HT-29 (cell line): Measurements from ENCODE around the gene PHKG2. TPM values are rescaled to one million over a fixed set of nuclear protein-coding genes. Genes with fewer than 3 reads are reported as not detected.
"Not testable (repeated sequence)": the region's sequence is repeated elsewhere in the genome, so short reads cannot be mapped to it uniquely, and the experiment has no call there.

Source experiments
- DNase-seq: peaks from one replicate; pipeline ENCODE4 v3.0.0-alpha.2; 2015; ENCODE audit warnings: low spot score
- total RNA-seq: library from RNA; depleted of rRNA; stranded (reverse); fragments of >200 nt; shearing (Covaris generic); gene quantifications from 2 replicates; pipeline ENCODE4 v1.2.3, GENCODE V29; 2014; rRNA removed

Gene PHKG2
- 58.3 and 69.5 TPM in 2 replicates for total RNA-seq

DNA sequence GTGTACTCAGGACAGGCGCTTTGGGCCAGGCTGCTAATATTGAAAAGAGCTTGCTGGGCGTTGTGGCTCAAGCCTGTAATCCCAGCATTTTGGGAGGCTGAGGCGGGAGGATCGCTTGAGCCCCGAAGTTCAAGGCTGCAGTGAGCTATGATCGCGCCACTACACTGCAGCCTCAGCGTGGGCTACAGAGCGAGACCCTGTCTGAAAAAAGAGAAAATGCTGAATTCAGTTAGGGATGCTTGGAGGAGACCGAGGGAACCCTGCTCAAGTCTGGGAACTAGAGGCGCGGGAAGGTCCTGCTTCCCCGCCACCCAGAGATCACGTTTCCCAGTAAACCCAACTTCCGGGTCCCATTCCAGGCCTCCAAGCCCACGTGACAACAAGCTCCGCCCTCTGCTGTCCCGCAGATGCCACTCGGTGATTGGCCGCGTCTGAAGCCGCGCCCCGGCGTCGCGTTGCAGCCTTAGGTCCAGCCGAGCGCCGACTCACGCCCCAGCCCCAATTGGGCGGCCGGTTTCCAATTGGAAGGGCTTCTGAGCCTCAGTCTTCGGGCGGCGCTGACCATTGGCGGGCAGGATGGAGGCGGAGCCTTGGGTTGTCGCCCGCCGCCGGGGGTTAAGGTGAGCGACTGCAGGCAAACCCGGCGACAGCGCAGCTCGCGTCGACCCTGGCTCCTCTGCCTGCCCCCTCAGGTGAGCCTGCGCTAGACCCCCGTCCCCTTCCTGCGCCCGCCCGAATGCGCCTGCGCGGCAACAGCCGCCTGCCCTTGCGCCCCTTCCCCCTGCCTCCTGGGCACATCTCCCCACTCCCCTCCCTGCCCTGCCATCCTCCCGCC lies at the start of gene PHKG2:
Gene PHKG2, plus strand, starts transcription at position 627 of the 835 bp plus-strand sequence. CDS start 396 bp downstream, outside the sequence.
- DNase-seq = peak; percentile 99

DNA sequence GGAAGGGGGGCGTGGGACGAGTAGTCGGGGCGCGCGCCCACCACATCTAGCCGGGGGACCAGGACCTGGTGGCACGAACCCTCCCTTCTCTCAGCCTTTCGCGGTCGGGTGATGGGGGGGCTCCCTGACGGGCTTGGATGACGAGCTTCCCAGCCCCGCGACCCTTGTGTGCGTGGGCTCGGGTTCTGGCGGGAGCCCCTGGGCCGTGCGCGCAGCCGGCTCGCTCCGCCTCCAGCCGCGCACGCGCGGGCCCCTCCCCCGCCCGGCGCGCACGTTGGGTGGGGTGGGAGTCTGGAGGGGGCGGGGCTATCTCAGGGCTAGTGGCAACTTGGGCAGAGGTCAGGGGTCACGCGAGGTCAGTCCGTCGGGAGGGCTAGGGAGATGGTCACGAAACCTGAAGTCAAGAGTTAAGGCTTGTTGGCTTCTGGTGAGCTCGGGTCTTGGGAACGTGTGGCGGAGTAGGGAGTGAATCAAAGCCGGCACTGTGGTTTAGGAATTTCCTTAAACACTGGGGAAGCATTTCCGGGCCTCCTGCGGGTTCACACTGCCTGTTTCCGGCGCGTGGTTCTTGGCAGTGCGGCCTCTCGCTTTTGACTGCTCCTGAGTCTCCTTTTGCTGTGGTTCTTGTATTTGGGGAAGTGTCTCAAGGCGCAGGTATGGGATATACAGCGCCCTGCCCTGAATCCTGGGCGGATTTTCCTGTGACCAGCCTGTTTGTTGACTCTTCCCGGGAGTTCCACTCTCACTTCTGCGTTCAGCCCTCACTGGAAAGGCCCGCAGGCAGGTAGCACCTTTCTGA lies 49.2 kb upstream of the PHKG2 start, which contains the start of gene SRCAP:
Gene SRCAP, plus strand, starts transcription at position 356 of the 799 bp plus-strand sequence. CDS start 1,654 bp downstream, outside the sequence.
- peak; percentile 86 for DNase-seq

GRCh38 chr16:30699615-30700099 lies 48.6 kb upstream of the PHKG2 start:
- DNase-seq = no peak

- no peak for DNase-seq
These were observed 47.7 kb upstream of the PHKG2 start for GRCh38 chr16:30700491-30700890.

DNA sequence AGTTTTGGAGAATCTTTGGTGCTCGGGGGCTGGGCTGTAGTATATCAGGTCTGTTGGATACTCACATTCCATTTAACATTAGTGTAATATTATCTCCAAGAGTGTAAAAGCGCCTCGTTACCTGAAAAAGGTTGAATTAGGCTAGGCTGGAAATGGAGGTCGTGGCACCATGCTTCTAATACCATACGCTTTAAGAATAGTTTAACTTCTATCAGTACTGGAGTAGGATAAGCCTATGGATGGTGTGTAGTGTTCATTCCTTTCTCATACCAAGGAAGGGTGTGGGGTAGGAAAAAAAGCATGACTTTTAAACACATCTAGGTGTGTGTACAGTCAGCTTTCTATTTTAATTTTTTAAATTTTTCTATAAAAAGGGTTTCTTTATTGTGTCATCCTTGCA lies 47.3 kb upstream of the PHKG2 start:
- DNase-seq = no peak

- not testable (repeated sequence) for DNase-seq
These were observed 45.2 kb upstream of the PHKG2 start for GRCh38 chr16:30703071-30703470.

- no peak for DNase-seq
These were observed 44.3 kb upstream of the PHKG2 start for GRCh38 chr16:30703971-30704370.

DNA sequence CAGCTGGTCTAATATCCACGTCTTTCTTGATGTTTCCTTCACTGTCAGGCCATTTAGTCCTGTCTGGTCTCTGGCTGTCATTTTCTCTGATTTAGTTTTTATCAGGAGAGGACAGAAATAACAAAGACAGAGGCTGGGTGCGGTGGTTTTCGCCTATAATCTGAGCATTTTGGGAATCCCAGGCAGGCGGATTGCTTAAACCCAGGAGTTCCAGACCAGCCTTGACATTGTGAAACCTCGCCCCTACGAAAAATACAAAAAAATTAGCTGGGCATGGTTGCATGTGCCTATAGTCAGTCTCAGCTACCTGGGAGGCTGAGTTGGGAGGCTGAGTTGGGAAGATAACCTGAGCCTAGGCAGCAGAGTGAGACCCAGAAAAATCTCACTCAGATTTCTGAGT lies 42.2 kb upstream of the PHKG2 start:
- DNase-seq = no peak

GRCh38 chr16:30710971-30711370 lies 37.3 kb upstream of the PHKG2 start:
- DNase-seq = no peak

DNA sequence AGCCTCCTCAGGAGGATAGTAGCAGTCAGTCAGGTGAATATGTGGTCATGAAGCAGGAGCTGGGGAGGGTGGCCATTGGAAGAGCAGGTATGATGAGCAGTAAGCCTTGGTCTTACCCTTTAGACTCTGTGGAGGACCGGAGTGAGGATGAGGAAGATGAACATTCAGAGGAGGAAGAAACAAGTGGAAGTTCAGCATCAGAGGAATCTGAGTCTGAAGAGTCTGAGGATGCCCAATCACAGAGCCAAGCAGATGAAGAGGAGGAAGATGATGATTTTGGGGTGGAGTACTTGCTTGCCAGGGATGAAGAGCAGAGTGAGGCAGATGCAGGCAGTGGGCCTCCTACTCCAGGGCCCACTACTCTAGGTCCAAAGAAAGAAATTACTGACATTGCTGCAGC lies 36.5 kb upstream of the PHKG2 start:
- DNase-seq = no peak

DNA sequence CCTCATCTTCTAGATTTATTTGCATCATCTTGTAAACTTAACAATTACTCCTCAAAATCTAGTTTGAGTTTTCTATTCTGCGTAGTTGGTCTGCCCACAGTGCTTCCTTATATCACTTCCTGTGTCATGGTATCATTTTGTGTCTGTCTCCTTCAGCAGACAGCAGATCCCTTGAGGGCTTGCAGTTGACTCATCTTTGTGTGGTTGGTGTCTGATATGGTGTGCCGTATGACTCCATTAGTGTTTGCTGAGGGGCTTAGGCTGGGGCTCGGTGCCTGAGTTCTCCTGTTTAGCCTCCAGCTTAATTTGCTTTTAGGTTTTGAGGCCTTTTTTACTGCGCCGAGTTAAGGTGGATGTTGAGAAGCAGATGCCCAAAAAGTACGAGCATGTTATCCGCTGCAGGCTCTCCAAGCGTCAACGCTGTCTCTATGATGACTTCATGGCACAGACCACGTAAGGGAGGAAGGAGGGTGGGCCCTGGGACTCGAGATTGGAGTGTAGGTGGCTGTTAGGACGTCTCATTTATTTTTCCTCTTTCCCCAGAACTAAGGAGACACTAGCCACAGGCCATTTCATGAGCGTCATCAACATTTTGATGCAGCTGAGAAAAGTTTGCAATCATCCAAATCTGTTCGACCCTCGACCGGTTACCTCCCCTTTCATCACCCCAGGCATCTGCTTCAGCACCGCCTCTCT lies 32.3 kb upstream of the PHKG2 start:
- no peak for DNase-seq

DNA sequence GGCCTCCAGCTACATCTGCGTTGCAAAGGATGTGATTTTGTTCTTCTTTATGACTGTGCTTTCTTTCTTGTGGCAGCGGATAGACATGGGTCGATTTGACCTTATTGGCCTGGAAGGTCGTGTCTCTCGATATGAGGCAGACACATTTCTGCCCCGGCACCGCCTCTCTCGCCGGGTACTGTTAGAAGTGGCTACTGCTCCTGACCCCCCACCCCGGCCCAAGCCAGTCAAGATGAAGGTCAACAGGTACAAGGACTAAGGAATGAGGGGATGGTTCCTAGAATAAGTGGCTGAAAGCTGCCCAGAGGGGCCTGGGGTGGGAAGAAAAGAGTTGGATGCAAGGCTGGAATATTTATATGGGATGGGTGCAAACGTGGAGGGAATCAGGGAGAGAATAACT lies 28.1 kb upstream of the PHKG2 start:
- DNase-seq = no peak

- no peak for DNase-seq
These were observed 27.5 kb upstream of the PHKG2 start for GRCh38 chr16:30720694-30721093.

DNA sequence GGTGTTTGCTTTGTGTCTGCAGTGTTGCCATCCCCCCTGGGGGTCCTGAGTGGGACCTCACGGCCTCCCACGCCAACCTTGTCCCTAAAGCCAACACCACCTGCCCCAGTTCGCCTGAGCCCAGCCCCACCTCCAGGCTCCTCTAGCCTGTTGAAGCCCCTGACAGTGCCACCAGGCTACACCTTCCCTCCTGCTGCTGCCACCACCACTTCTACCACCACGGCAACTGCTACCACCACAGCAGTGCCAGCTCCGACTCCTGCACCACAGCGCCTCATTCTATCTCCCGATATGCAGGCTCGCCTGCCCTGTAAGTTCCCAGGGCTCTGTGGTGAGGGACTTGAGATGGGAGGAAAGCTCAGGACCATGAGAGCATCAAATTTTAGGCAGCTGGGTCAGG lies 27.1 kb upstream of the PHKG2 start:
- DNase-seq = no peak

DNA sequence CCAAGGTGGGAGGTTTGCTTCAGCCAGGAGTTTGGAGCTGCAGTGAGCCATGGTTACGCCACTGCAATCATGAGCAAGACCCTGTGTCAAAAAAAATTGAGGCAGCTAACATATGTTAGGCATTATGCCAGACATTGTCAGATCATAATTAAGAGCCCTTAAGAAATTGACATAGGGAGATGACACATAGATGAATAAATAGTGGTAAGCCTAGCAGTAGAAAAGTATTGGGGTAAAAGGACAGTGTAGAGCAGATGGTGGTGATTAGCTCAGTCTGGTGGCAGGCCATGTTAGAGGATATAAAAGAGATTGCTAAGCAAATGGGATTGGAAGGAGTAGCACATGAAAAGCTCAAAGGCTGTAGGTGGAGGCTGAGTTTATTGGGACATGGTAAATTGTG lies 26.6 kb upstream of the PHKG2 start:
- no peak for DNase-seq

- no peak for DNase-seq
These were observed 25.8 kb upstream of the PHKG2 start for GRCh38 chr16:30722443-30722842.

GRCh38 chr16:30722916-30723315 lies 25.3 kb upstream of the PHKG2 start:
- DNase-seq = no peak

DNA sequence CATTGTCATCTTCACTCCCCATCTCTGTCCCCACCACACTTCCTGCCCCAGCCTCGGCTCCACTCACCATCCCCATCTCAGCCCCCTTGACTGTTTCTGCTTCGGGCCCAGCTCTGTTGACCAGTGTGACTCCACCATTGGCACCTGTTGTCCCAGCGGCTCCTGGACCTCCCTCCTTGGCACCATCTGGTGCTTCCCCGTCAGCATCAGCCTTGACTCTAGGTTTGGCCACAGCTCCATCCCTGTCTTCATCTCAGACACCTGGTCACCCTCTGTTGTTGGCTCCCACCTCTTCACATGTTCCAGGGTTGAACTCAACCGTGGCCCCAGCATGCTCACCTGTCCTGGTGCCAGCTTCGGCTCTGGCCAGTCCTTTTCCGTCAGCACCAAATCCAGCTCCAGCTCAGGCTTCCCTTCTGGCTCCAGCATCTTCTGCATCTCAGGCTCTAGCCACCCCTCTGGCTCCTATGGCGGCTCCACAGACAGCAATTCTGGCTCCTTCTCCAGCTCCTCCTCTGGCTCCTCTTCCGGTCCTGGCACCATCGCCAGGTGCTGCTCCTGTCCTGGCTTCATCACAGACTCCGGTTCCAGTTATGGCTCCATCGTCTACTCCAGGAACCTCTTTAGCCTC lies 24.4 kb upstream of the PHKG2 start:
- no peak for DNase-seq

DNA sequence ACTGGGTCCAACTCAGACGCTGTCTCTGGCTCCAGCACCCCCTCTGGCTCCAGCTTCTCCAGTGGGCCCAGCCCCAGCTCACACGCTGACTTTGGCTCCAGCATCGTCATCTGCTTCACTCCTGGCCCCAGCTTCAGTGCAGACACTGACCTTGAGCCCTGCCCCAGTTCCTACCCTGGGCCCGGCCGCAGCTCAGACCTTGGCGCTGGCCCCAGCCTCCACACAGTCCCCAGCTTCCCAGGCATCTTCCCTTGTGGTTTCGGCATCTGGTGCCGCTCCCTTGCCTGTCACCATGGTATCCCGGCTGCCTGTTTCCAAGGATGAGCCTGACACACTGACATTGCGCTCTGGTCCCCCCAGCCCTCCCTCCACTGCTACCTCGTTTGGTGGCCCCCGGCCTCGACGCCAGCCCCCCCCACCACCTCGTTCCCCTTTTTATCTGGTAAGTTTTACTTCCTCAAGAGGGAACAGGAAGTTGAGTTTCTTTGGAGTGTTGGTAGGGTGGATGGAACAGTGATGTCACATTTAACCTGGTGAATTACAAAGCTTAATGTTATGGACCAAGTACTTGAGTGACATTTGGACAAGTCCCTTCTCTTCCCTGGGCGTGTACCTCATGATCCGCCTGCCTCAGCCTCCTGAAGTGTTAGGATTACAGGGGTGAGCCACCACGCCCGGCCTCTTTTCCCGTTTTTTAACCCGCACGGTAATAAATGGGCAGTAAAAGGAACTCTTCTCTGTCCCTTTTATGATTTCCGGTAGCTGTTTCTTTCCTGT lies 23.4 kb upstream of the PHKG2 start:
- DNase-seq = no peak

DNA sequence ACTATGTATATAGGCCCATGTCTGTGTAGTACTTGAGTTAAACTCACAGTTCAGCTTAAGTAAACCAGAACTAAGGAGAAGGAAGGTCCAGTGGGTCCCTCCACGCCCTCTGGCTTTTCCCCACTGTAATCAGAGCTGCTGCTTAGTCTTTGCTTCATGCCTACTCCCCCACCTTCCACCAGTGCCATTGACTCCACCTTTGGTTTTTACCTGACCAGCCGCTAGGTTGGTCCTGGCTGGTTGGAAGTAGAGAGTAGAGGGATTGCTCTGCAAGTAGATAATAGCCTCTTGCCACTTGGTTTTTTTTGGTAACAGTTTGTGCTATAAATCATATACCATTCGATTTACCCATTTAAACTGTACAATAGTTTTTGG lies 22.8 kb upstream of the PHKG2 start:
- no peak for DNase-seq

GRCh38 chr16:30728321-30728720 lies 19.9 kb upstream of the PHKG2 start:
- no peak for DNase-seq
